Panc1 (cell line): ENCODE measurements around the gene F2RL1. TPM values are rescaled to one million over a fixed set of nuclear protein-coding genes. Genes with fewer than 3 reads are reported as not detected.

ENCODE experiments used
- ATAC-seq: fragments of 200-7000 bp; cut with Tn5 transposase; 2 replicates; pipeline ENCODE4 v1.9.1; 2020; ENCODE audit warnings: mild to moderate bottlenecking, moderate library complexity
- BruUV-seq: library from RNA; stranded (reverse); fragments of 400-500 nt; replicated peaks from 2 replicates; lab custom pipeline; 2021; lab: Mats Ljungman, UMichigan
- CTCF ChIA-PET: fragments of 300-600 bp; sonication (Branson Sonifier 250); formaldehyde crosslinking; loops from one replicate; lab custom pipeline; 2022; ENCODE audit warnings: antibody characterized with exemption; lab: Charles Lee
- POLR2A ChIA-PET: fragments of 300-600 bp; sonication (Branson Sonifier 250); formaldehyde crosslinking; loops from one replicate; lab custom pipeline; 2022; ENCODE audit warnings: antibody characterized with exemption; lab: Charles Lee
- DNase-seq: peaks from one replicate; pipeline ENCODE4 v3.0.0-alpha.2; 2010; ENCODE audit warnings: low read depth, low spot score
- H3K27ac ChIP-seq: 2 replicates; pipeline ENCODE4 v1.5.1; 2011; ENCODE audit warnings: mild to moderate bottlenecking, low read length, inconsistent platforms
- H3K27me3 ChIP-seq: fragments of 200-500 bp; sonication (Bioruptor generic); 2 replicates; pipeline ENCODE4 v1.6.0; 2014; ENCODE audit warnings: low read length, inconsistent platforms; ENCODE audit not compliant: control insufficient read depth, insufficient read depth
- H3K36me3 ChIP-seq: fragments of 200-500 bp; sonication (Bioruptor generic); 2 replicates; pipeline ENCODE4 v1.5.1; 2014; ENCODE audit warnings: inconsistent platforms, mild to moderate bottlenecking, low read length, moderate library complexity; ENCODE audit not compliant: control insufficient read depth, insufficient read depth
- H3K4me1 ChIP-seq: 2 replicates; pipeline ENCODE4 v1.5.1; 2011; ENCODE audit warnings: inconsistent platforms, mild to moderate bottlenecking, low read length, moderate library complexity; ENCODE audit not compliant: control insufficient read depth, insufficient read depth
- H3K4me3 ChIP-seq, 2 experiments: 2 replicates each; pipeline ENCODE4 v1.5.1; 2011 to 2012; ENCODE audit warnings: low read depth in 2 of 2, low read length in 2 of 2, mild to moderate bottlenecking in 2 of 2, inconsistent platforms in 1 of 2, moderate library complexity in 1 of 2
- H3K9me3 ChIP-seq: fragments of 200-500 bp; sonication (Bioruptor generic); 2 replicates; pipeline ENCODE4 v1.5.1; 2014; ENCODE audit warnings: low read depth, mild to moderate bottlenecking, inconsistent platforms, low read length, moderate library complexity; ENCODE audit not compliant: control insufficient read depth, insufficient read depth
- CTCF ChIP-seq: fragments of 450-650 bp; IDR thresholded peaks from 2 replicates; pipeline ENCODE4 v1.5.1; 2017; ENCODE audit warnings: mild to moderate bottlenecking
- POLR2AphosphoS5 ChIP-seq: IDR thresholded peaks from 2 replicates; pipeline ENCODE4 v1.6.1; 2012; ENCODE audit warnings: mild to moderate bottlenecking, low read depth, low read length, moderate library complexity
- REST ChIP-seq, 2 experiments: IDR thresholded peaks; 2 replicates each; pipeline ENCODE4 v1.6.1; 2011 to 2012; ENCODE audit warnings: low read depth in 2 of 2, control low read depth in 1 of 2, low read length in 1 of 2, mild to moderate bottlenecking in 1 of 2, moderate library complexity in 1 of 2; ENCODE audit not compliant: insufficient read depth in 1 of 2
- SIN3A ChIP-seq: IDR thresholded peaks from 2 replicates; pipeline ENCODE4 v1.6.1; 2012; ENCODE audit warnings: low read depth, mild to moderate bottlenecking, low read length, moderate library complexity, borderline replicate concordance; ENCODE audit not compliant: insufficient read depth
- TCF7L2 ChIP-seq: IDR thresholded peaks from 2 replicates; pipeline ENCODE4 v1.6.1; 2011; ENCODE audit warnings: mild to moderate bottlenecking, low read depth, low read length, inconsistent platforms
- in situ Hi-C: cut with HindIII; loops from 2 replicates; pipeline ENCODE4 v1.10.0; 2016; ENCODE audit warnings: low sequenced_read_pairs, low pct_unique_long_range_greater_than_20kb
- intact Hi-C: fragments of 100-400 bp; cut with micrococcal nuclease; formaldehyde crosslinking; loops from one replicate; pipeline ENCODE4 v1.10.0; 2022; ENCODE audit not compliant: unreplicated experiment
- total RNA-seq: library from RNA; stranded (reverse); gene quantifications from one replicate; pipeline ENCODE4 v1.2.1, GENCODE V29; 2021; ENCODE audit not compliant: unreplicated experiment

The F2RL1 gene
- total RNA-seq, 1 experiment from 2014 or later = 65.9 TPM

GRCh38 chr5:76831110-76831452 is 12.3 kb downstream of the F2RL1 start:
- no TSS peak for BruUV-seq
- H3K36me3 ChIP-seq = no peaks in the 10 kb centered on the region; the same call in 1 of the 2 replicates
- intact Hi-C loops (loop anchor here (5.0 kb wide), 1 partner anchor 309 kb away; no protein-coding TSS in a partner anchor), in situ Hi-C loops (no loop called here)
- peaks cover 11% of the 10 kb centered on the region for H3K4me1 ChIP-seq
- ChIA-PET CTCF (interaction anchor here (0.7 kb wide), 1 partner anchor 1781 kb away, joined by 3 read pairs; no protein-coding TSS in a partner anchor), POLR2A (interaction anchor here (0.7 kb wide), 1 partner anchor 104 kb away, joined by 4 read pairs; no protein-coding TSS in a partner anchor)
- no peak overlapping the region for H3K4me3 ChIP-seq
- ATAC-seq (peak; percentile 80), DNase-seq (no peak)
- TF ChIP-seq REST (IDR thresholded peaks at IDR 0.05; ENCODE audit: insufficient read depth in 1 of 2, low read depth in 2 of 2, low read length in 1 of 2) (no peak), CTCF (no peak), TCF7L2 (no peak), SIN3A (no peak), POLR2AphosphoS5 (peak; percentile 55; the same call in 1 of the 2 replicates)
- no peaks in the 10 kb centered on the region for H3K9me3 ChIP-seq
- H3K27ac ChIP-seq = no peak overlapping the region
- H3K27me3 ChIP-seq = no peaks in the 10 kb centered on the region

GRCh38 chr5:76836181-76836580 is 17.4 kb downstream of the F2RL1 start:
- Histone ChIP-seq H3K4me3 (no peak overlapping the region), H3K27me3 (no peaks in the 10 kb centered on the region), H3K27ac (no peak overlapping the region), H3K9me3 (no peaks in the 10 kb centered on the region), H3K4me1 (peaks cover 24% of the 10 kb centered on the region), H3K36me3 (no peaks in the 10 kb centered on the region; the same call in 1 of the 2 replicates)
- in situ Hi-C loops = no loop called here
- no TSS peak for BruUV-seq
- ATAC-seq = no peak
- no peak for DNase-seq
- intact Hi-C loops = no loop called here
- TF ChIP-seq REST (IDR thresholded peaks at IDR 0.05; ENCODE audit: insufficient read depth in 1 of 2, low read depth in 2 of 2, low read length in 1 of 2) (no peak), SIN3A (no peak), CTCF (no peak), TCF7L2 (no peak)
- POLR2A ChIA-PET = no interaction called here
- CTCF ChIA-PET = no interaction called here
